ENCODE results near the gene C10orf88. TPM values are rescaled to one million over a fixed set of nuclear protein-coding genes. Genes with fewer than 3 reads are reported as not detected.

C10orf88 gene
- total and polyA plus RNA-seq, 9 donors = 8.7 to 13.7 (median 12.2) TPM

DNA sequence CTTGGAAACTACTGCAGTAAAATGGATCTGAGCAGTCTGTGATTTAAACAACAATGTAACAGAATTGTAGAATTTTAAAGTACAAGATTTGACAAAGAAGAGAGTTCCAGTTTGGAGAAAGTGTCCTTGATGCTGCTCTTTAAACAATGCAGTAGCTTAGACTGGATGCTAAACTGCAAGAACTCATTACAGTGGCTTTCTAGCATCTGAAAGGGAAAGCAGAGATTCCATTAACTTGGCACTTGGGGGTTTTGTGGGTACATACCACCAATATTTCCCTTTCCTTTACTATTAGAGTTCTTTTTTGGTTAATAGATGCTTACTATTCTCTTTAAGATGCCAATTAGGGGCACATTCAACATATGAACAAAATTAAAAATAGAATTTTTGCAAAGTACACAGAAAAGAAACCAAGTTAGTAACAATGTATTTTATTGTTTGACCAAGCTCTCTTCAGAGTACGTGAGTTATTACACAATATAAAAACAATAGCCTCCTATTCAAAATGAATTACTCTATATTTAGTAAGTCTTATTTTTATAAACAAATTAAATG, 38.1 kb upstream of the C10orf88 start:
- no peaks in the 10 kb centered on the region for H3K9me3 ChIP-seq (replicated peaks; ENCODE audit: control insufficient read depth, low read depth, low read length)
- DNase-seq = no peak
- no peak overlapping the region for H3K4me3 ChIP-seq (ENCODE audit: low read length)
- H3K4me1 ChIP-seq (ENCODE audit: control insufficient read depth, insufficient read depth, low read length) = no peaks in the 10 kb centered on the region
- WGBS (ENCODE audit: insufficient coverage) = no CpG with 5 or more reads among the region's 1 CpG
- no peak overlapping the region for H3K27ac ChIP-seq (ENCODE audit: low read length)
- H3K36me3 ChIP-seq (ENCODE audit: control insufficient read depth, insufficient read depth, low read length) = peaks cover 22% of the 10 kb centered on the region
- H3K27me3 ChIP-seq (ENCODE audit: control insufficient read depth, insufficient read depth, low read length) = no peaks in the 10 kb centered on the region

DNA sequence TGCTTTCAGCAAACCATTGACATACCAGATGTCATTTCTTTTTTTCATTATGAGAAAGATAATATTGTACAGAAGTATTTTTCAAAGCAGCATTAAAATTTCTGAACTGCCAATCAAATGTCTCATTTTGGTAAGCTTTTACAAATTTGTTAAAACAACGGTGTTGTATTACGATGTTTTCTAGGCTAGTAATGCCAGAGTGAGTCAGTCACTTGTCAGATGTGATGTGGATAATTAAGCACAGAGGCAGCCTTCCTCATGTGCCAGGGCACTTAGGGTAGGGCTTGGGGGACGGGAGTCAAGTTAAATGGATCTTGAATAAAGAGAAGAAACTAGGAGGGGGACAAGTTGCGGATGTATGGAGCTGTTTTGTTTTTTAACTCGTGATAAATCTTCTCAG, 36.3 kb upstream of the C10orf88 start:
- Histone ChIP-seq H3K36me3 (ENCODE audit: control insufficient read depth, insufficient read depth, low read length) (peaks cover 11% of the 10 kb centered on the region), H3K27ac (ENCODE audit: low read length) (no peak overlapping the region), H3K9me3 (replicated peaks; ENCODE audit: control insufficient read depth, low read depth, low read length) (no peaks in the 10 kb centered on the region), H3K4me1 (ENCODE audit: control insufficient read depth, insufficient read depth, low read length) (no peaks in the 10 kb centered on the region), H3K4me3 (ENCODE audit: low read length) (no peak overlapping the region), H3K27me3 (ENCODE audit: control insufficient read depth, insufficient read depth, low read length) (no peaks in the 10 kb centered on the region)
- no peak for DNase-seq
- WGBS (ENCODE audit: insufficient coverage) = 78% methylated on average over 4 of the region's 5 CpGs

DNA sequence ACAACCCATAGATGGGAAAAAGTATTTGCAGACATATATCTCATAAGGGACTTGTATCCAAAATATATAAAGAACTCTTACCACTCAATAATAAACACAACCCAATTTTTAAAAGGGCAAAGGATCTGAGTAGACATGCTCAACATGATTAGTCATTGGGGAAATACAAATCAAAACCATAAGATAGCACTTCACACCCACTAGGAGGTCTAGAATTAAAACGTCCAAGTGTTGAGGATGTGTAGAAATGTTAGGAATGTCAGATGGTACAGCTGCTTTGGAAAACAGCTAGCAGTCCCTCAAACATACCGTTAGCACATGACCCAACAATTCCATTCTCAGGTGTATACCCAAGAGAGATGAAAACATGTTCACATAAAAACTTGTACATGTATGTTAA, 34.5 kb upstream of the C10orf88 start:
- Histone ChIP-seq H3K36me3 (ENCODE audit: control insufficient read depth, insufficient read depth, low read length) (no peaks in the 10 kb centered on the region), H3K27ac (ENCODE audit: low read length) (no peak overlapping the region), H3K27me3 (ENCODE audit: control insufficient read depth, insufficient read depth, low read length) (no peaks in the 10 kb centered on the region), H3K9me3 (replicated peaks; ENCODE audit: control insufficient read depth, low read depth, low read length) (no peaks in the 10 kb centered on the region), H3K4me1 (ENCODE audit: control insufficient read depth, insufficient read depth, low read length) (no peaks in the 10 kb centered on the region), H3K4me3 (ENCODE audit: low read length) (no peak overlapping the region)
- no peak for DNase-seq
- WGBS (ENCODE audit: insufficient coverage) = no CpG with 5 or more reads among the region's 2 CpGs

DNA sequence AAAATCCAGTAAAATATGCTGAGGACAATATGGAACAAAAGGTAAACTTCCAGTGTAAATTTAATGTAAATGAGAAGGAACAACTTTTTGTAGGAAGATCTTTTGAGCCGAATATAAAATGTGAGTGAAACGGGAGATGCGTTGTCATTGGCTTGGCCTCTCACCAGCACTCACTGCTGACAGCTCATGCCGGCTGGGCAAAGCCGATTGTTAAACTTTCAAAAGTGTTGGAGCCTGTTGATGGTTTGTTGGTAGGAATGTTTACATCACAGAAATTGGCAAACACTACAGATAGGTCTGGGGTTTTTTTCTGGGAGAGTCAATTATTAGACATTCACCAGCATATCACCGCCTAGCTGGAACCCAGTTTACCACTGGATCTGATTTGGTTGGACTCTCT, 32.3 kb upstream of the C10orf88 start:
- no peaks in the 10 kb centered on the region for H3K9me3 ChIP-seq (replicated peaks; ENCODE audit: control insufficient read depth, low read depth, low read length)
- no peaks in the 10 kb centered on the region for H3K36me3 ChIP-seq (ENCODE audit: control insufficient read depth, insufficient read depth, low read length)
- DNase-seq = no peak
- H3K27me3 ChIP-seq (ENCODE audit: control insufficient read depth, insufficient read depth, low read length) = no peaks in the 10 kb centered on the region
- H3K4me3 ChIP-seq (ENCODE audit: low read length) = no peak overlapping the region
- no CpG with 5 or more reads among the region's 6 CpGs for WGBS (ENCODE audit: insufficient coverage)
- no peak overlapping the region for H3K27ac ChIP-seq (ENCODE audit: low read length)
- no peaks in the 10 kb centered on the region for H3K4me1 ChIP-seq (ENCODE audit: control insufficient read depth, insufficient read depth, low read length)

DNA sequence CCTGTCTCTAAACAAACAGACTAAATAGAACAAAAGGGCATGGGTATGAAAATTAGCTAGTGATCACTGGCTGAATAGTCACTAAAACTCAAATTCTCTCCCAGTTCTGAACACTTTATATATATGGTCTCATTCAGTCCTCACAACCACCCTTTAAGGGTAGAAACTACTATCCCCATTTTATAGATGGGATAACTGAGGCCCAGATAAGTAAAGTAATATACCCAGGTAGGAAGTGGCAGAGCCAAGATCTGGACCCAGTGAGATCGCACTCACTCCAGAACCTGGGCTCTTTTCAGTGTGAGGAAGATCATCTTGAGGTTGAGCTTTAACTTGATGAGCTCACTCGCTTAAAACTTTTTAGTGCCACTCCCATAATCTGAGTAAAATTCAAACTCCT, 30.7 kb upstream of the C10orf88 start:
- Histone ChIP-seq H3K4me1 (ENCODE audit: control insufficient read depth, insufficient read depth, low read length) (peaks cover 6% of the 10 kb centered on the region), H3K27ac (ENCODE audit: low read length) (no peak overlapping the region), H3K27me3 (ENCODE audit: control insufficient read depth, insufficient read depth, low read length) (no peaks in the 10 kb centered on the region), H3K36me3 (ENCODE audit: control insufficient read depth, insufficient read depth, low read length) (no peaks in the 10 kb centered on the region), H3K9me3 (replicated peaks; ENCODE audit: control insufficient read depth, low read depth, low read length) (no peaks in the 10 kb centered on the region), H3K4me3 (ENCODE audit: low read length) (no peak overlapping the region)
- DNase-seq = no peak
- 100% methylated on average over 1 of the region's 2 CpGs for WGBS (ENCODE audit: insufficient coverage)

GRCh38 chr10:122983898-122984297, 29.9 kb upstream of the C10orf88 start:
- peaks cover 8% of the 10 kb centered on the region for H3K4me1 ChIP-seq (ENCODE audit: control insufficient read depth, insufficient read depth, low read length)
- no peak overlapping the region for H3K27ac ChIP-seq (ENCODE audit: low read length)
- no peaks in the 10 kb centered on the region for H3K9me3 ChIP-seq (replicated peaks; ENCODE audit: control insufficient read depth, low read depth, low read length)
- whole genome bisulfite sequencing (ENCODE audit: insufficient coverage) = 91% methylated on average over 4 of the region's 6 CpGs
- H3K27me3 ChIP-seq (ENCODE audit: control insufficient read depth, insufficient read depth, low read length) = no peaks in the 10 kb centered on the region
- no peaks in the 10 kb centered on the region for H3K36me3 ChIP-seq (ENCODE audit: control insufficient read depth, insufficient read depth, low read length)
- no peak overlapping the region for H3K4me3 ChIP-seq (ENCODE audit: low read length)
- no peak for DNase-seq

GRCh38 chr10:122981066-122981464, 27.0 kb upstream of the C10orf88 start:
- peak overlapping the region; percentile 96 for H3K27ac ChIP-seq (ENCODE audit: low read length)
- DNase-seq = peak; percentile 59
- WGBS (ENCODE audit: insufficient coverage) = no CpG with 5 or more reads among the region's 4 CpGs

GRCh38 chr10:122980209-122981065, 26.4 kb upstream of the C10orf88 start, which contains the start of gene PSTK:
PSTK (plus strand) TSS chr10:122980401; CDS start chr10:122980480, 79 bp downstream.
- H3K36me3 ChIP-seq (ENCODE audit: control insufficient read depth, insufficient read depth, low read length) = no peaks in the 10 kb centered on the region
- 0% methylated on average over 41 of the region's 73 CpGs for WGBS (ENCODE audit: insufficient coverage)
- peak within 1 kb of the TSS; percentile 92 for H3K4me3 ChIP-seq (ENCODE audit: low read length)
- H3K9me3 ChIP-seq (replicated peaks; ENCODE audit: control insufficient read depth, low read depth, low read length) = no peaks in the 10 kb centered on the region
- H3K27ac ChIP-seq (ENCODE audit: low read length) = peak within 1 kb of the TSS; percentile 96
- peak; percentile 97 for DNase-seq
- peaks cover 8% of the 10 kb centered on the region for H3K4me1 ChIP-seq (ENCODE audit: control insufficient read depth, insufficient read depth, low read length)
- no peaks in the 10 kb centered on the region for H3K27me3 ChIP-seq (ENCODE audit: control insufficient read depth, insufficient read depth, low read length)

More at GRCh38 chr10:122981066-122981464, 27.0 kb upstream of the C10orf88 start:
- H3K4me3 ChIP-seq (ENCODE audit: low read length) = peak overlapping the region; percentile 92
- H3K9me3 ChIP-seq (replicated peaks; ENCODE audit: control insufficient read depth, low read depth, low read length) = no peaks in the 10 kb centered on the region
- no peaks in the 10 kb centered on the region for H3K27me3 ChIP-seq (ENCODE audit: control insufficient read depth, insufficient read depth, low read length)
- H3K36me3 ChIP-seq (ENCODE audit: control insufficient read depth, insufficient read depth, low read length) = no peaks in the 10 kb centered on the region
- H3K4me1 ChIP-seq (ENCODE audit: control insufficient read depth, insufficient read depth, low read length) = peaks cover 8% of the 10 kb centered on the region

- H3K36me3 ChIP-seq (ENCODE audit: control insufficient read depth, insufficient read depth, low read length) = no peaks in the 10 kb centered on the region
- H3K27ac ChIP-seq (ENCODE audit: low read length) = no peak overlapping the region
- H3K9me3 ChIP-seq (replicated peaks; ENCODE audit: control insufficient read depth, low read depth, low read length) = no peaks in the 10 kb centered on the region
- peaks cover under 1% of the 10 kb centered on the region for H3K4me1 ChIP-seq (ENCODE audit: control insufficient read depth, insufficient read depth, low read length)
- no peak for DNase-seq
- H3K27me3 ChIP-seq (ENCODE audit: control insufficient read depth, insufficient read depth, low read length) = peaks cover 3% of the 10 kb centered on the region
- H3K4me3 ChIP-seq (ENCODE audit: low read length) = no peak overlapping the region
- 100% methylated on average over 1 of the region's 3 CpGs for WGBS (ENCODE audit: insufficient coverage)
These were observed 20.6 kb upstream of the C10orf88 start for GRCh38 chr10:122974543-122975064.

- H3K36me3 ChIP-seq (ENCODE audit: control insufficient read depth, insufficient read depth, low read length) = no peaks in the 10 kb centered on the region
- peak; percentile 14 for DNase-seq
- H3K9me3 ChIP-seq (replicated peaks; ENCODE audit: control insufficient read depth, low read depth, low read length) = no peaks in the 10 kb centered on the region
- H3K27me3 ChIP-seq (ENCODE audit: control insufficient read depth, insufficient read depth, low read length) = peaks cover 3% of the 10 kb centered on the region
- no peak overlapping the region for H3K27ac ChIP-seq (ENCODE audit: low read length)
- H3K4me3 ChIP-seq (ENCODE audit: low read length) = no peak overlapping the region
- WGBS (ENCODE audit: insufficient coverage) = 100% methylated on average over 1 of the region's 5 CpGs
- no peaks in the 10 kb centered on the region for H3K4me1 ChIP-seq (ENCODE audit: control insufficient read depth, insufficient read depth, low read length)
These were observed 20.0 kb upstream of the C10orf88 start for GRCh38 chr10:122974023-122974422.

Data from muscle of leg (tissue), 11 donors.